ENCODE data around the gene ADAMTS17. TPM values are rescaled to one million over a fixed set of nuclear protein-coding genes. Genes with fewer than 3 reads are reported as not detected.

Gene ADAMTS17
- total RNA-seq, 1 donor = 0.81 TPM

DNA sequence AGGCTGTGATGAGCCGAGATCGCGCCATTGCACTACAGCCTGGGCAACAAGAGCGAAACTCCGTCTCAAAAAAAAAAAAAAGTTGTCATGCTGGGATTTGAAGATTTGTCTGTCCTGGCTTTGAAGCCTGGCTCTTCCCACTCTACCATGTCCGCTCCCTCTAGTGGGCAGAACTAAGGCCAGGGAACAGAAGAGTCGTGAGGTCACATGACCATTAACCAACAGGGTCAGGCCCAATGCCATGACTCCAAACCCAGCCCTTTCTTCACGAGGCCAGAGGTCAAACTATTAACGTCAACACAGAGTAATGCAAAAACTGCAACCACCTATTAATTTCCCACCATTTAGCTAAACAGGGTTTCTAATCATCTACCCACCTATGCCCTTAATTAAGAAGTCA is 212.1 kb downstream of the ADAMTS17 start:
- TF ChIP-seq, protein P1, sequence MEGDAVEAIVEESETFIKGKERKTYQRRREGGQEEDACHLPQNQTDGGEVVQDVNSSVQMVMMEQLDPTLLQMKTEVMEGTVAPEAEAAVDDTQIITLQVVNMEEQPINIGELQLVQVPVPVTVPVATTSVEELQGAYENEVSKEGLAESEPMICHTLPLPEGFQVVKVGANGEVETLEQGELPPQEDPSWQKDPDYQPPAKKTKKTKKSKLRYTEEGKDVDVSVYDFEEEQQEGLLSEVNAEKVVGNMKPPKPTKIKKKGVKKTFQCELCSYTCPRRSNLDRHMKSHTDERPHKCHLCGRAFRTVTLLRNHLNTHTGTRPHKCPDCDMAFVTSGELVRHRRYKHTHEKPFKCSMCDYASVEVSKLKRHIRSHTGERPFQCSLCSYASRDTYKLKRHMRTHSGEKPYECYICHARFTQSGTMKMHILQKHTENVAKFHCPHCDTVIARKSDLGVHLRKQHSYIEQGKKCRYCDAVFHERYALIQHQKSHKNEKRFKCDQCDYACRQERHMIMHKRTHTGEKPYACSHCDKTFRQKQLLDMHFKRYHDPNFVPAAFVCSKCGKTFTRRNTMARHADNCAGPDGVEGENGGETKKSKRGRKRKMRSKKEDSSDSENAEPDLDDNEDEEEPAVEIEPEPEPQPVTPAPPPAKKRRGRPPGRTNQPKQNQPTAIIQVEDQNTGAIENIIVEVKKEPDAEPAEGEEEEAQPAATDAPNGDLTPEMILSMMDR (IDR thresholded peaks at IDR 0.05; ENCODE audit: insufficient read depth, low read length) = no peak

DNA sequence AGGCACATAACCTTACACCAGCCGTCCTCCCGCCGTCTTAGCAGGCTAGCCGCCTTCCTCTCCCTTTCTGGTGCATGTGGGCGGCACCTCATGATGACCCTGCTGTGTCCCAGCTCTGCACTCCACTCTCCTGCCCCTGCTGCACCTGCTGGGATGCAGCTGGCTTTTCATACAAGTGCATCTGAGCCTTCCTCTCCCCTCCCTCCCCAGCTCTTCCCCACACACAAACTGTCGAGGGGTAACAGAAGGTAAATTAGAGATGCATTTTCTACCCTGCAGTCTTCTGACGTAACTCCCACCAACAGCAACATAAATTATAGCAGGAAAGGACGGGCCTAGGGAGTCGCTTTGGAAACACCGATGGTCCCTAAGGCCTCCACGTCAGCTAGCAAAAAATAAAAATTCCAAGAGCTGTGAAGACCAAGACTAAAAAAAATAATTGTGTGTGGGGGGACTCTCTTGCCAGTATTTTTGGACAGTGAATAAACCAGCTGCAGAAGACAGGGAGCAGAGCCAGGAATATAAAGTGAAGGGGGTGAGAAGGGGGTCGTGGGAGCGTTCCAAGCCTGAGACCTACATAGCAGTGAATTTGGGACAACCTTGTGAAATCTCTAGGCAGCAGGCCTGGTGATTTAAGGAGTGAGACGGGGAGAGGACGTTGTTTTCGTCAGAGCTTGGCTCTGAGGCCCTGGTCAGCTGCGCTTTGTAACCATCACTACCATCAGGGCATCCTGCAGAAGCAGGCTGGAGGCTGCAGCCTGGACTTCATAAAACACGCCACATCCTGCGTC is 216.2 kb downstream of the ADAMTS17 start:
- TF ChIP-seq, protein P1 (IDR thresholded peaks at IDR 0.05; ENCODE audit: insufficient read depth, low read length) = no peak
- no peak for DNase-seq (ENCODE audit: low read depth)
- H3K4me3 ChIP-seq (ENCODE audit: low read depth, low read length) = no peak overlapping the region

More for the DNA sequence above, 212.1 kb downstream of the ADAMTS17 start:
- no peak overlapping the region for H3K4me3 ChIP-seq (ENCODE audit: low read depth, low read length)
- DNase-seq (ENCODE audit: low read depth) = no peak

DNA sequence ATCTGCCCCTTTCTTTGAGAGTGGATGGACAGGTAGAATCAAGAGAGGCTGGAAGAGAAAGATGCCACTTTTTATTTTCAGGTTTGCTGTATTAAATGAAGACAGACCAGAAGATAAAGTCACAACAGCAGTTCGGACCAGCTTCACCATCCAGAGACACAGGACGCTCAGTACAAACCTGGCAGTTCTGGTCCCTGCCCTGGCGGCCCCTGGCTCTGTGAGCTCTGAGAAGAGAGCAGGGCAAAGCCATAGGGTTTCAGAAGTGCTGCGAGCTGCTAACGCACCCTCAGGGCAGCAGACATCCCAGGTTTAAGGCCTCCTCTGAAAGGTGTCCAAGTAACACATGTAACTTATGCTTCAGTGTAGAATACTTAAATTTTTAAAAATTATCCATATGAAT is 216.8 kb downstream of the ADAMTS17 start:
- H3K4me3 ChIP-seq (ENCODE audit: low read depth, low read length) = no peak overlapping the region
- TF ChIP-seq, protein P1 (IDR thresholded peaks at IDR 0.05; ENCODE audit: insufficient read depth, low read length) = no peak
- DNase-seq (ENCODE audit: low read depth) = no peak

DNA sequence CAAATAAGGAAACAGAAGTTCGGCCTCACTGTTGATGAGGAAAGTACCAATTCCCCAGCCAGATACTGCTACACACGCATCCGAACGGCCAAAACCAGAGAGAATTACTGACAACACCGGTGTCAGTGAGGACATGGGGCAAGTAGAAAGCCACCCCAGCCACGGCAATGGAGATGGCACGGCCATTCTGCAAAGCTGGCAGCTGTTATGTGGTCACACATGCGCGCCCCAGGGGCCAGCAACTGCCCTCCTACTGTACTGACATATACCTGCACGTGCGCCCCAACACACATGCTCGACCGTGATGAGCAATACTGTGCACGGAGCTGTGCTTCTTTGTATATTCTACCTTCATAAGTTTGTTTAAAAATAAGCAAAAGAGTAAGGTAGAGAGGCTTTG is 217.4 kb downstream of the ADAMTS17 start:
- no peak for DNase-seq (ENCODE audit: low read depth)
- TF ChIP-seq, protein P1 (IDR thresholded peaks at IDR 0.05; ENCODE audit: insufficient read depth, low read length) = no peak
- H3K4me3 ChIP-seq (ENCODE audit: low read depth, low read length) = no peak overlapping the region

DNA sequence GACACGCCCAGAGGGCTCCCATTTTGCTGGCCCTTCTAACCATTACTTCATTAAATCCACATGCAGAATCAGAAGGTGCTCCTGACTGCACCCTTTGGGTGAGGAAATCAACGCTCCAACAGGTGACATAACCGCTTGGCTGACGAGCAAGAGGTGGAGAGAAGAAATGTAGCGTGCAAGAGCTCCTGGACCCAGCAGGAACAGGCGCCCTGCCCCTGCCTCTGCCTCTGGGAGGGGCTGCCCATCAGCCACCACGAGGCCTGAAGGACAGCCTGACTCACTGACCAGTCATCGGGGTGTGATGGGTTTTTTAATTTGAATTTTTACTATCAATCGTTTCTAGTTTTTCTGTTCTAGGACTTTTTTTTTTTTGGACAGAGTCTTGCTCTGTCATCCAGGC is 218.2 kb downstream of the ADAMTS17 start:
- H3K4me3 ChIP-seq (ENCODE audit: low read depth, low read length) = no peak overlapping the region
- no peak for DNase-seq (ENCODE audit: low read depth)
- TF ChIP-seq, protein P1 (IDR thresholded peaks at IDR 0.05; ENCODE audit: insufficient read depth, low read length) = no peak

DNA sequence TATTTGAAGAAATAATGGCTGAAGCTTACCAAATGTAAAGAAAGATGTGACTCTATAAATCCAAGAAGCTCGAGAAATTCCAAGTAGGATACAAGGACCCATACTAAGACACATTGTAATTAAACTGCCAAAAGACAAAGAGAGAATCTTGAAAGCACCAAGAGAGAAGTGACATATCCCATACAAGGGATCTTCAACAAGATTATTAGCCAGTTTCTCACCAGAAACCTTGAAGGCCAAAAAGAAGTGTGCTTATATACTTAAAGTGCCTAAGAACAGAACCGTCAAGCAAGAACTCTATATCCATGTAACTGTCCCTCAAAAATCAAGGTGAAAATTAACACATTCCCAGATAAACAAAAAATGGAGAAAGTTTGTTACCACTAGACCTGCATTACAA is 220.5 kb downstream of the ADAMTS17 start:
- DNase-seq (ENCODE audit: low read depth) = no peak
- H3K4me3 ChIP-seq (ENCODE audit: low read depth, low read length) = no peak overlapping the region
- TF ChIP-seq, protein P1 (IDR thresholded peaks at IDR 0.05; ENCODE audit: insufficient read depth, low read length) = no peak

DNA sequence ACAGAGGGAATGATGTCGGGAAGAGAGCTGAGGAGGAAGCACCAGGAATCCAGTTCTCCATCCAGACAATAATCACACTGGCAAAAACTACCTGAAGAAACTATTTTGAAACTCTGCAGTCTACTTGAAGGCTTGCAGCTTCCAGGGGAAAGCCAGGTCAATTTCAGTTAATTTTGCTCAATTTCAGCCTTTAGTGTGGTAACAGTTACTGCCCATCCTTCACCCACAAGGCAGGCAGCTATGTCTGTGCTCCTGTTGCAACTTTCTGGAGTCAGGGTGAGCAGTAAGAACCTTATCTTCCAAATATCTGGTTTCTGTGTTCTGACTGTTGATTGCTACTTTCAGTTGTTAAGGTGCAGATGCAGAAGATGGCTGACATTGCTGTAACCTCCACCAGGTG is 221.7 kb downstream of the ADAMTS17 start:
- TF ChIP-seq, protein P1 (IDR thresholded peaks at IDR 0.05; ENCODE audit: insufficient read depth, low read length) = no peak
- no peak for DNase-seq (ENCODE audit: low read depth)
- no peak overlapping the region for H3K4me3 ChIP-seq (ENCODE audit: low read depth, low read length)
